Hematopoietic multipotent progenitor cell treated with erythropoietin and hydrocortisone succinate and interleukin-3 and kit ligand, for 6 days (in vitro differentiated cells): ENCODE data around the gene CHTF18.

Experiments
- DNase-seq: peaks from one replicate; pipeline ENCODE4 v3.0.0-alpha.2; 2015

The CHTF18 gene

DNA sequence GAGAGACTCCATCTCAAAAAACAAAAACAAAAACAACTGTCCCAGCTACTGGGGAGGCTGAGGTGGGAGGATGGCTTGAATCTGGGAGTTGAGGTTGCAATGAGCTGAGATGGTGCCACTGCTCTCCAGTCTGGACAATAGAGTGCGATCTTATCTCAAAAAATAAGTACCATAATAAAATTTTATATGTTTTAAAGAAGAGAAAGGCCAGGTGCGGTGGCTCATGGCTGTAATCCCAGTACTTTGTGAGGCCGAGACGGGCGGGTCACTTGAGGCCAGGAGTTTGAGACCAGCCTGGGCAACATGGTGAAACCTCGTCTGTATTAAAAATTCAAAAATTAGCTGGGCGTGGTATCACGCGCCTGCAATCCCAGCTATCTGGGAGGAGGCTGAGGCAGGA, 11.6 kb upstream of the CHTF18 start:
- DNase-seq, result no peak

DNA sequence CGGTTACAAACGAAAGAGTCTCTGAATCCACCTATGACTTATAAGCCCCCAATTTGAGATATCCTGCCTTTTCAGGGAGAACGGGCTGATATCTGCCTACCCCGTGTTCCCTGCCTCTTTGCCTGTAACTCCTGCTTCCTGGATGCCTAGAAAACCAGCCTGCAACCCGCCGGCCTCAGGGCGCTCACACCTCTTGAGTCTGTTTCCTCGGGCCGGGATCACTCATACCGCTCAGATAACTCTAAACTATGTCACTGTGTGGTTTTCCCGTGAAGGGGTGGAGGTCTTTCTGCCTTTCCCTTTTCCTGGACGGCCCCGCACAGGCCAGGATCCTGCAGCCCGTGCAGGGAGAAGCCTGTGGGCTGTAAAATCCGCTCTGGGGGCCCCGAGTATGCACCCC, 10.6 kb upstream of the CHTF18 start:
- DNase-seq, result no peak

DNA sequence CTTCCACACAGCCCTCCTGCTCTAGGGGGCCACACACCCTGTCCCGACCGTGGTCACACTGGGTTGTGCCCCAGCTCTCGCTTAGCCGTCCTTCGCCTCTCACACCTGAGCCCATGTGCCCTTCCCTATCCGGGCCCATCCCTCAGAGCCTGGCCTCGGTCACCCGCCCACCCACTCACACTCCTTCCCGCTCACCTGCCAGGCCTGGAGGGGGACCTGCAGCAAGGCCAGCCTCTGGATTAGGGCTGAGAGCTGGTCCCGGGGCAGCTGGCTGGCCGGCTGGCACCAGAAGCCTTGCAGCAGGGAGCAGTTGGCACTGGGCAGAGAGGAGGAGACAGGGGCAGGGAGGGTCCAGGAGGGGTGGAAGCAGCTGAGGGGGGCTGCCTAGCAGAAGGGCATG, 10.0 kb upstream of the CHTF18 start:
- DNase-seq, result no peak

DNA sequence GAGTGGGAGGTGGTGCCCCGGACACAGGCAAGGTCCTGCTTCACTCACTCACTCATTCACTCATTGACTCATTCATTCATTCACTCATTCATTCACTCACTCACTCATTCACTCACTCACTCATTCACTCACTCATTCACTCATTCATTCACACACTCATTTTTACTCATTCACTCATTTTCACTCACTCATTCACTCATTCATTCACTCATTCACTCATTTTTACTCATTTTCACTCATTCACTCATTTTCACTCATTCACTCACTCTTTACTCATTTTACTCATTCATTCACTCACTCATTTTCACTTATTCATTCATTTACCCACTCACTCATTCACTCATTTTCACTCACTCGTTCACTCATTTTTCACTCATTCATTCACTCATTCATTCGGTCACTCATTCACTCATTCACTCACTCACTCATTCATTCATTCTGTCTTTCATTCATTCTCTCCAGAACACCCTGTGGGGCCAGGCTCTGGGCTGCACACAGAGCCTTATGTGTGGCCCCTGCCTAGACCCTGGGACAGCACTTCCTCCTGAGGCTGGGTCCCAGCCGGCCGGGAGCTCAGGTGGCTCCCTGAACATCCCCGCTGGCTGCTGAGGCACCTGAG, 9.4 kb upstream of the CHTF18 start:
- no peak for DNase-seq

DNA sequence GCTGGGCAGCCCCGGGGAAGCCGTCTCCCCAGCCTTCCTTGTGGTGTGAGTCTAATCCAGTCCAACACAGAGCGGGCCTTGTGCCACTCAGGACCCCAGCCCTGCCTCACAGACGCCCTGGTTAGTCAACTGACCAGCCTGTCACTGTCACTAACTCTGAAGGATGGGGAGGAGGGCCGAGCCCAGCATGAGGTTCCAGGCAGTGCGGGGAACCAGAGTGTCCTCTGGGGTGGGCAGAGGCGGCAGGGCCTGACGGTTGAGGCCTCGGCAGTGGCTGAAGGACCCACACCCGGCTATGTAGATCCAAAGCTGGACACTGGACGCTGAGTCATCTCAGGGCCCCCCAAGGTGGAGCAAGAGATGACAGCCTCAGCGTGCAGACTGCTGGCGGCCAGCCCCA, 8.9 kb upstream of the CHTF18 start:
- DNase-seq, result no peak

DNA sequence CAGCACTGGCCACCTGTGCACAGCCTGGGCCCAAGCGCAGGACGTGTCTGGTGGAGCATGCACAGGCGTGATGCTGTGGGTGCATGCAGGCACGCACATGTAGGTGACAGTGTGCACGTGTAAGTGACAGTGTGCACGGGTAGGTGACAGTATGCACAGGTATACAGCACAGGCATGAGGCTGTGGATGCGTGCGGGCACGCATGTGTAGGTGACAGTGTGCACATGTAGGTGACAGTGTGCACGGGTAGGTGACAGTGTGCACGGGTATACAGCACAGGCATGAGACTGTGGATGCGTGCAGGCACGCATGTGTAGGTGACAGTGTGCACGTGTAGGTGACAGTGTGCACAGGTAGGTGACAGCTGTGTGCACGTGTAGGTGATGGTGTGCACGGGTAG, 8.1 kb upstream of the CHTF18 start:
- DNase-seq, result no peak

DNA sequence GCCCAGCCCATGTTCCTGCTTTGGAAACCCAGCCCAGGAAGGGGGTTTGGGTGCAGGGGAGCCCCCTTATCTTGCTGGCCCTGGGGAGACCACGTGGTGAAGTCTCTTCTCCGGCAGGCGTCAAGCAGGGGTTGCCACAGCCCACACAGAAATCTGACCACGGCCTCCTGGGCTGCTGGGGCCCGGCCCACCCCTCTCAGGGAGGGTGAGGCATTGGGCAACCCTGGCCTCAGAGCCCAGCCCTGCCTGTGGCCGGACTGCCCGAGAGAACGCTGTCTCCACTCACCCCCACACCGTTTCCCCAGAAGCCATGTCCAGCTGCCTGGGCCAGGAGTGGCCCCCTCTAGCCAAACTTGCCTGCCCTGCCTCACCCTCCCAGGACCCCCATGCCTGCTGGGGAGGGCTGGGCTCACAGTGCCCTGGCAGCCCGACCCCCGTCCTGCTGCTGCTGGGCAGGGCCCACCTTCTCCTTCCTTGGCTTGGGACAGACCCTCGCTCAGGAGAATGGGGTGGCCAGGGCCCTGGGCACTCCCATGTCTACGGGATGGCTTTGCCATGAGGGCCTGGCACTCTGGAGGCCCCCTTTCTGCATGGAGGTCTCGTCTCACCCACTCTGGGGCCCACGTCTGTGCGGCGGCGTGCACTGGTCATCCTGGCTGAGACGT, 6.9 kb upstream of the CHTF18 start:
- no peak for DNase-seq

DNA sequence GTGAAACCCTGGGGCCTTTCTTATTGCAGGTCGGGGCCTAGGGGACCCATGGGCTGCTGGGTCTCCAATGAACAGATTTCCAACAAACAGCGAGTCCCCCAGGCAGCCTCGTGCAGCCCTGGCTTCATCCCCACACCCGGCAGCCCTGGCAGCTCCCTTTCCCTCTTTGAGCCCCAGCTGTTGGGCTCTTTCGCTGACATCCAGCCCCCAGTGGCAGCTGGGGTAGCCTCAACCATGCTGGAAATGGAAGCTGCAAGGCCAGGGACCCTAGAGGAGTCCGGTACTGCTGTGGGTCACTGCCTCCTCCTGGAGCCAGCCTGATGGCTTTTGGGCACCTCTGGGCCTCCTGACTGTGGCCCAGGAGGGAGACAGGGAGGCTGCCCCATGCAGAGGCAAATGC, 6.2 kb upstream of the CHTF18 start:
- no peak for DNase-seq

DNA sequence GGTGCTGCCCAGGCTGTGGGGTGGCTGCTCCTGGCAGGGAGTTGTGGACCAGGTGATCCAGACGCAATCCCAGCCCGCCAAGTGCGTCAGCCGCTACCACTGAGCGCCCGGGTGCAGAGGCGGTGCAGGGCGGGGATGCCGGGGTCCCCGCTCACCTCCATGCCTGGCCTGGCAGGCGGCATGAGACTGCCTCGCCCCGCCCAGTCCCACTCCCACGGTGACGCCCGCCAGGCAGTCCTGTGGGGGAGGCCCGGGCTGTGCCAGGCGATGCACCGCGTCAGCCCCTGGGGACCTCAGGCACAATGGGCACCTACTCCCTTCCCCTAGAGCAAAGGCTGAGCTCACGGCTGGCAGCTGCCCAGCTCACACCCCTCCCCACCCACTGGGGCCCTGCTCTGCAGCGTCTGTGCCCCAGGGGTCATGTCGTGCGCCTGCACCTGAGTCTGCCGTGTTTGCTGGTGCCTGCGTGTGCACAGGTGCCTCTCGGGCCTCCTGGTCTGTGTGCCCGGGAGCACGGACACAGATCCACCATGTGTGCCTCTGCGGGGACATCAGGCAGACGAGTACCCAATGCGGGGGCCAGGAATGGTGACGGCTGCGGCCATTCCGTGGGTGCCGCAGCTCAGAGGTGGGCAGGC, 5.5 kb upstream of the CHTF18 start:
- DNase-seq, result no peak

DNA sequence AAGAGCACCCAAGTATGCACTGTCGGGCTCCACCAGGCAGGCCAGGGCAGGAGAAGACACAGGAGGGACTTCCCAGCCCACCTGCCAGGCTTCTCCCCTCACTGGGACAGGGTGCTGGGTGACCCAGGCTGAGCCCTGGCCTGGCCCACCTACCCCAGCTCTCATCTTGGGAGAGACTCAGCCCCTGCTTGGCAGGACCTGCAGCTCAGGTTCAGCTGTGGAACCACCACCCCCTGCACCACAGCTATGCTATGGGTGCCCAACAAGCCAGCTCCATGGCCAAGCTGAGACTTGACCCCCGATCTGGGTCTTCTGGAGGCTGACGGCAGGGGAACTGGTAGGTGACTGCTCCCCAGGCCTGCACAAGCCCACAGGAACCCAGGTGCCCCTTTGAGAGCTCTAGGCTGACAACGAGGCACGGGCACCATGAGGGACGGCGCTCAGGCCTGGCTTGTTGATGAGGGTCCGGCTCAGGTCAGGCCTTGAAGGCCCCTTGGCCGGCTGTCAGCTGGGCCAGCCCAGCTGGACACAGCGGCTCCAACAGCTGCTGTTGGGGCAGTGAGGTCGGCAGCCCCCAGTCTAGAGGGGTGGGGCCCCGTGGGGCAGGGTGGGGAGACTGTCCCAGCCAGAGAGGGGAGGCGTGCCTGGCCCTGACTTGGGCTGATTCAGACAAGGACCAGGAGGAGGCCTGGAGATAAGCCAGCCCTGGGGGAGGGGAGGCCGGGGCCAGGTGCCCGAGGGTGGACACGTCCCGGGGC, 4.8 kb upstream of the CHTF18 start:
- peak; percentile 56 for DNase-seq

DNA sequence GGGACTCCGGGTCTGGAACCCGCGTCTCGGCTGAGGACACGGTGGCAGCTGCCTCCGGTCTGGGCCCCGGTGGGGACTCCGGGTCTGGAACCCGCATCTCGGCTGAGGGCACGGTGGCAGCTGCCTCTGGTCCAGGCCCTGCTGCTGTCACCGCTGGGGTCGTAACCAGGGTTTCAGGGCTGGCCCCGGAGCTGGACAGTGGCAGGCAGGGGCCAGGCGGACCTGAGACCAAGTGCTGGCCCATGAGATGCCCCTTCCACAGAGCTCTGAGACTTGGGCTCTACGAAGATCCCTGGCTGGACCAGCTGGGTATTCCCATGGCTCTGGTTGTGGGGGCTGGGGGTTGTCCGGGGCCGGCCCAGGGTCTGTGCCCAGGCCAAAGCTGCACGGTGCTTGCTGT, 4.0 kb upstream of the CHTF18 start:
- DNase-seq, result no peak

DNA sequence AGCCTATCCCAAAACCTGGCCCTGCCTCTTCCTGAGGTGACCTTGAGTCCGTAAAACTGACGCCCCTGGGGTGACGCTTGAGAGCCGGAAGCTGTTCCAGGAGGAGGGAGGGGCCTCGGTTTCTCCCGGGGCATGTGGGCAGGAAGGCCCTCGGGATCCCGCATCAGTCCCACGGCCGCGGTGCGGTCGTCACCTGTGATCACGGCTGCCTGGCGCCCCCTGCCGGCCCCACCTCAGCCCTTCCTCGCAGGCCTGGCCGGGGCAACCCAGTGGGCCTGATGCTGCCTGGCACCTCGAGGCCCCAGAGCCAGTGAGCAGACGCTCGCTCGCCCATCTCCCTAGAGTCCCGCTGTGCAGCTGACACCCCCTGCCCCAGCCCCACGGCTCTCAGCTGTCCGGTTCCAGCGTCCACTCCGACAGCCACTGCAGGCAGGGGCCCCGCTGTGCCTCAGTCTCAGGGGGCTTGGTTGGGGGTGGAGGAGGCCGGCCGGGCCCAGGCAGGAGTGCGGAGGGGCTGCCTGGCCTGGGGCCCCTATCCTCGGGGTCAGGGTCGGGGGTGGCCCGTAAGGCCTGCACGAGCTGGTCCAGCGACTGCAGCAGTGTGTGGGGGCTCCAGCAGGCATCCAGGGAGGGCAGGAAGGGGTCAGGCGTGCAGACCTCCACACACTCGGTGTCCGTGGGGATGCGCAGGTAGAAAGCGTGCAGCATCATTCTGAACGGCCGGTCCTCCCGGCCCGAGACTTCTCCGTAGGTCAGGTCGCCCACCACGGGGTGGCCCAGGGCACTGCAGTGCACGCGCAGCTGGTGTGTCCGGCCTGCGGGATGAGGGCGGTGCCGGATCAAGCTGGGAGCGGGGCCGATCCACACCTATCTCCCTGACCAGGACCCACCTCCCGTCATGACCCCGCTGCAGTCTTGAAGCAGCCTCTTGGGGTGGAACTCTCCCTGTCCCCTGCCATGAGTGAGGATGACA, 2.6 kb upstream of the CHTF18 start:
- DNase-seq, result peak; percentile 79

DNA sequence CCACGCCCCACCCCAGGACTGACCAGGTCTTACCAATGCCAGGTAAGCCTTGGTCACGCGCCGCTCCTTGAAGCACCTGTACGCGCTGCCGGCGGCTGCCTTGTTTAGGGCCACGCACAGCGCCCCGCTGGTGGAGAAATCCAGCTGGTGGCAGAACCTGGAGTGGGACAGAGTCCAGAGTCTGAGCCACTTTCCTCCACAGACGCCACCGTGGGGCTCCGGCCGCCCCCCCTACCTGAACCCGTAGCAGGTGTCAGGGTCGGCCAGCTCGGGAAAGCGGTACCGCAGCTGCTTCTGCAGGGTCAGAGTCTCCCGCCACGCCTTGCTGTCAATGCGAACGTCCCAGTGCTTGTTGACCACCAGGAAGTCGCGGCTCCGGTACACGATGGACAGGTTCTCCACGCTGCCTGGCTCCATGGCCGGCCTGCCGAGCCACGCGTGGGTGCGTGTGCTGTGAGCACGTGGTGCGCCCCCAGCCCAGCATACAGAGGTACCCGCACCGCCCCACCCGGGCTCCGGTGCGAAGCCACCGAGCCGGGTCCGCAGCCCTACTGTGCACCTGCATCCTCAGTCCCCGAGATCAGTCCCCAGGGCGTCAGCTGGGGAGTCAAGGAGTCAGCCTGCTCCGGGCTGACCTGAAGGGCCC, 976 bp upstream of the CHTF18 start:
- no peak for DNase-seq

DNA sequence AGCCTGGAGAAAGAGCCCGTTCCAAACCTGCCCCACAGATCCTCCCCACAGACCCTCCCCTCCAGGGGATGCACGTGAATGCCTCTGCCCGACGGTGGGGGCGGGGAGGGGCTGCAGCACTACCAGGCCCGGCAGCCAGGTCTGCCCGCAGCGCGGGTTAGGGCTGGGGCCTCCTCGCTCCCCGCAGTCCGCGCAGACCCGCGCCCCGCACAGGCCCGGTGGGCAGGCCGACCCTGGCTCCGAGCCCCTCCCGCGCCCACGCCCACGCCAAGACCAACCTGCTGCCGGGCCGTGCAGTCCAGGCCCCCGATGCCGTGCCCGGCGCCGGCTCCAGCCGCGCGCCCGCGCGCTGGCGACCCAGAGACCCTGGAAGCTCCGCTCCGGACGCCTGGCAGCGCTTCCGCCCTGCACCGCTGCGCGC, 432 bp upstream of the CHTF18 start, which contains the start of gene RPUSD1:
Gene RPUSD1 (minus strand): TSS at position 404 of the 421 bp plus-strand sequence. CDS start 644 bp downstream, outside the sequence.
- no peak for DNase-seq

DNA sequence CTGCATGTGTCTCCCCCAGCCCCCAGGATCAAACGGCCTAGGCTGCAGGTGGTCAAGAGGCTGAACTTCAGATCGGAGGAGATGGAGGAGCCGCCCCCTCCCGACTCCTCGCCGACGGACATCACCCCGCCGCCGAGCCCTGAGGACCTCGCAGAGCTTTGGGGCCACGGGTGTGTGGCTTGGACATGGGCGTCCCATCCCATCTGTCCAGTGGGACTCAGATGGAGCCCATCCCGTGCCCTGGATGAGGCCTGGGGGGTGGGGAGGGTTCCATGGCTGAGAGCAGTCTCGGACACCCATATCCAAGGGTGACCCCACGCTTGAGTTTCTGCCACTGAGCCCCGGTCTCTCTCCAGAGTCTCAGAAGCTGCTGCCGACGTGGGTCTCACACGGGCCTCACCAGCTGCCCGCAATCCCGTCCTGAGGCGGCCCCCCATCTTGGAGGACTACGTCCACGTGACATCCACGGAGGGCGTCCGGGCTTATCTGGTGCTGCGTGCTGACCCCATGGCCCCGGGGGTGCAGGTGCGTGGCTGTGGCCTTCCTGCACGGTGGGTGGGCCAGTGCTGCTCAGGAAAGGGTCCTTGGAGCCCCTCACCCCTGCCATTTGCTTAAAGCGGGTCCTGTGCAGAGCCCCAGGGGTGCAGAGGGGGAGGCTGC, 901 bp downstream of the CHTF18 start:
- DNase-seq, result no peak

DNA sequence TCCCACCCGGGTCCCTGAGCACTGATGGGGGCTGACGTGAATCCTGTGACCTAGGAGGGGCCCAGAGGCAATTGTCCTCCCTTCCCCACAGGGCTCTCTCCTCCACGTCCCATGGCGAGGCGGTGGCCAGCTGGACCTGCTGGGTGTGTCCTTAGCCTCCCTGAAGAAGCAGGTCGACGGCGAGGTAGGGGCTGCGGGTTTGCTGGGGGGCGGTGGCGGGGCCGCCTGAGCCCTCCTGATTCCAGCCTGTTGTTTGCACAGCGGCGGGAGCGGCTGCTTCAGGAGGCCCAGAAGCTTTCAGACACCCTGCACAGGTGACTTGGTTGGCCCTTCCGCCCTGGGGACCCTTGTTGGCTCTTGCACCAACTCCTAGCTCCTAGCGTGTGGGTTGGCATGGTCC, 1.7 kb downstream of the CHTF18 start:
- DNase-seq, result no peak

DNA sequence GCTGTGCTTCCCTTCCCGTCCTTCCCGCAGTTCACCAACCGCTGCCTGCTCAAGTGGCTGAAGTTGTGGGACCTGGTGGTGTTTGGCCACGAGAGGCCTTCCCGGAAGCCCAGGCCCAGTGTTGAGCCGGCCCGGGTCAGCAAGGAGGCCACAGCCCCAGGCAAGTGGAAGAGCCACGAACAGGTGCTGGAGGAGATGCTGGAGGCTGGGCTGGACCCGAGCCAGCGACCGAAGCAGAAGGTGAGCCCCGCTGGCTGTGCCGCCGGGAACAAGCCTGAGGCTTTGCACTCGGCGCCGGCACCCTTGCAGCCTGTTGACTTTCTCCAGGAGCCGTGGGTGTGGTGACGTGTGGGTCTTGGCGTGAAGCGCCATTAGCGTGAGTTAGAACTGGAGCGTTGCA, 2.7 kb downstream of the CHTF18 start:
- no peak for DNase-seq

DNA sequence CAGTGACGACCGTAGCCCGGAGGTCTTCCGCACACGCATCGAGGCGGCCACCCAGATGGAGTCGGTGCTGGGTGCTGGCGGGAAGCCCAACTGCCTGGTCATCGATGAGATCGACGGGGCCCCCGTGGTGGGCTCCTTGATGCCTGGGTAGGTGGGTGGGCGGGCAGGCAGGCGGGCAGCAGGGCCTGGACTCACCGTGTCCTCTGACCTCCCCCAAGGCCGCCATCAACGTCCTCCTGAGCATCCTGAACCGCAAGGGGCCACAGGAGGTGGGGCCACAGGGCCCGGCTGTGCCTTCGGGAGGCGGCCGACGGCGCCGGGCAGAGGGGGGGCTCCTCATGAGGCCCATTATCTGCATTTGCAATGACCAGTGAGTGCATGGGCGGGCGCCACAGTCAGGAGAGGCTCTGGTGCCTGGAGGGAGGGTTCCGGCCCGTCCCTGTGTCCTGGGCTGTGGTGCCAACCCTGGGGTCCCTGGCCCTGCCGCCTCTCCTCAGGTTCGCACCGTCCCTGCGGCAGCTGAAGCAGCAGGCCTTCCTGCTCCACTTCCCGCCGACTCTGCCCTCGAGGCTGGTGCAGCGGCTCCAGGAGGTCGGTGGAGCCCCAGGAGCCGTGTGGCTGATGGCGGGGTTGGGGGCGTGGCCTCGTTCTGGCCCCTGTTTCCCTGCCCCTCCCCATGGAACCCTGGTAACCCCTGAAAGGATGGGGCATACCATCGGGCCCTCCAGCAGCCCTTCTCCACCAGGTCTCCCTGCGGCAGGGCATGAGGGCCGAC, 4.0 kb downstream of the CHTF18 start:
- no peak for DNase-seq

DNA sequence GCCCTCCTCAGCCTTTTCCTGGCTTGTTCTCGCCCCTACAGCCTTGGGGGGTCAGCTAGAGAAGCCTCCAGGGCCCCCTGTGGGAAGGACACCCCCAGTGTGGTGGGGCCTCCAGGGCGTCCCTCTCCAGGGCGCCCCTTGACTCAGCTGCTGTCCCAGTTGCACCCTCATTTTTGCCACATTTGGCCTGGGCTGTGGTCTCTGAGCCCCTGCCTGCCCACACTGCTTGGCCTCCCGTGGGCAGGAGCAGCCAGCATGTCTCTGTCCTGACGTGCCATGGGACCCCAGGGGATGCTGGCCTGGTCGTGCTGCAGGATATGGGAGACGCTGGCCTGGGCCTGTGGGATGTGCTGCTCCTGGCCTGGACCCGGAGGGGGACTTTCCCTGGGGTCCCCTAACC, 5.0 kb downstream of the CHTF18 start:
- DNase-seq, result no peak

DNA sequence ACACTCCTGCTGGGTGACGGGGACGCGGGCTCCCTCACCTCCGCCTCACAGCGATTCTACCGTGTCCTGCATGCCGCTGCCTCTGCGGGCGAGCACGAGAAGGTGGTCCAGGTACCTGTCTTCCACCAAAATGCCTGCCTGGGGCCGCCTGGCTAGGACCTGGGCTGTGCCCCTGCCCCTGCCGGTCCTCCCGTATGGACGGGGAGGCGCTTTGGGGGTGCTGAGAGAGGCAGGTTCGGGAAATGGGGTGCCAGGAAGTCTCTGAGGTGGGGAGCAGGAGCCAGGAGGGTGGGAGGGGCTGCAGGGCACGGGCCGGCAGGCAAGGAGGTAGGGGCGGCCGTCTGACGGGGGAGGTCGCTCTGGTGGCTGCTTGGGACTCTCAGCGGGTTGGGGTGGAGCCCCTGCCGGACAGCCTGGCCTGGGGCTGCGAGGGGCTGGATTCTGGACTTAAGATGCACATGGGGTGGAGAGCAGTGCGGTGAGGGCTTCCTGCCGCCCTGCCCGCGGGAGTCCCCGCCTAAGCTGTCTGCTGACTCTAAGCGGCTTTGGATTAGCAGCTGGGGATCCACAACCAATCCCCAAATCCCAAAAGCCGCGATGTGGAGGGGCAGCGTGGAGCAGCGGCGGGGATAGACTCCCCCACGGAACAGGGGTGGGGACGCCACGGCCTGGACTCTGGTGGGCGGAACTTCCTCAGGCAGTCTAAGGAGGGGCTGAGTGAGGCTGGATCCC, 5.8 kb downstream of the CHTF18 start:
- no peak for DNase-seq
